HL-60/S4 treated with phorbol 12-myristate 13-acetate at 8.2 ng/mL for 4 days and 3 days (cell line): ENCODE results near the gene FNTB.

ENCODE experiments used
- in situ Hi-C: fragments of 300-500 bp; cut with MboI; formaldehyde crosslinking; loops from 2 replicates; pipeline ENCODE4 v1.15.0; 2022; ENCODE audit warnings: low sequenced_read_pairs

The FNTB gene

GRCh38 chr14:64952598-64953309 lies 33.9 kb upstream of the FNTB start:
- in situ Hi-C loops: no loop called here

- in situ Hi-C loops: no loop called here
Measured at GRCh38 chr14:64953310-64953654, 33.4 kb upstream of the FNTB start.

GRCh38 chr14:64953661-64954060 lies 33.0 kb upstream of the FNTB start:
- in situ Hi-C loops: no loop called here

GRCh38 chr14:64954491-64955240 lies 32.0 kb upstream of the FNTB start:
- in situ Hi-C loops: no loop called here

DNA sequence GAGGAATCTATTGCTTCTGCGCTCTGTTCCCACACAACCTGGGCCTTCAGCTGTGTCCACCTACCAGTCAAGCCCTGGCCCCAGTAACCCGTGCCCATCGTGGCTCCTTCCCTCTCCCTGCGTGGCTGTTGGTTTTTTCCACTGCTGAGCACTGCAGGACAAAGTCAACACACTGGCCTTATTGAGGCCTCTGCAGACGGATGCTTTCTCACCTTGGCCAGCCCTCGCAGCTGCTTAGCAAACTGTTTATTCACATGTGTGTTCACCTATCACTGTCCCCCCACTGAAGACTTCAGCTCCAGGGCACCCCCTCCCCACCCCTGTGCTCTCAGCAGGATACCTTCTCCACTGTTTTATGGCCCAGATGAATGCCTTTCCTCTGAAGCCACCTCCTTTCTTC lies 31.4 kb upstream of the FNTB start:
- in situ Hi-C loops: no loop called here

GRCh38 chr14:64956697-64957406 lies 29.8 kb upstream of the FNTB start:
- in situ Hi-C loops: no loop called here

- in situ Hi-C loops: no loop called here
Measured at GRCh38 chr14:64958201-64958600, 28.5 kb upstream of the FNTB start.

DNA sequence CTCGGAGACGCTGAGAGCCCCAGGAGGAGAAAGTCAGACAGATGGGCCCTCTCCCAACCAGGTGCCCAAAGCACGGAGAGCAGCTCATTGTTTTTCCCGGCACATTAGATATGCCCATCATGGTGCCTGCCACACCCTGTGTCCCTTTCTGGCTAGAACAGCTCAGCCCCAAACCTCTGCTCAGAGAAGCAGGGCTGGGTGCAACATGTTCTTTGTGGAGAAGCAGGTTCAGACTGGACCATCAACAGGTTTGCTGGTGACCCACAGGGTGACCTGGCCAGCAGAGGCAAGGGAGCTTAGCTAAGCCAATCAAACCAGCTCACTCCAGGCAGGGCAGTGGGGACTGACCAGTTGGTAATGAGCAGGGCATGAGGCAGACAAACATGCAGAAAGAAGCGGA lies 28.0 kb upstream of the FNTB start:
- in situ Hi-C loops: no loop called here

GRCh38 chr14:64960762-64961276 lies 25.9 kb upstream of the FNTB start:
- in situ Hi-C loops: no loop called here

GRCh38 chr14:64963611-64964010 lies 23.1 kb upstream of the FNTB start:
- in situ Hi-C loops: no loop called here

- in situ Hi-C loops: no loop called here
Measured at GRCh38 chr14:64965356-64966000, 21.2 kb upstream of the FNTB start.

GRCh38 chr14:64966976-64967375 lies 19.7 kb upstream of the FNTB start:
- in situ Hi-C loops: no loop called here

- in situ Hi-C loops: no loop called here
Measured at GRCh38 chr14:64968167-64968566, 18.5 kb upstream of the FNTB start.

- in situ Hi-C loops: no loop called here
Measured at GRCh38 chr14:64968651-64969050, 18.0 kb upstream of the FNTB start.

DNA sequence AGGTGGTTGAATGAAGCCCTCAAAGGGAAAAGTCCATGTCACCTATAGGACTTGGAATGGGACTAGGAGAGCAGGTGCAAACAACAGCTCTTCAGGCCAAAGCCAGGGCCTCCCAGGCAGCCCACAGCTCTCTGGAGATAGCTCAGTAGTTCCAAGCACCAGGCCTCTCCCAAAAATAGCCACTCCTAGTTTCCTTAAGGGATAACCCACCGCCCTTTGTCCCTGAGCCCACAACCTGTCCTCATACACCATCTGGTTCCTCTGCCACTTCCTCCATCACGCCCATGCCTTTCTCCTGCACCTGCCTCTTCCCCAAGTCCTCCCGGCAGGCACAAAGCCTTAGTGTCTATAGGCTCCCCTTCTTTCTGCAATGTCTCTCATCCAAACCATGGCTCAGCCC lies 16.7 kb upstream of the FNTB start:
- in situ Hi-C loops: no loop called here

DNA sequence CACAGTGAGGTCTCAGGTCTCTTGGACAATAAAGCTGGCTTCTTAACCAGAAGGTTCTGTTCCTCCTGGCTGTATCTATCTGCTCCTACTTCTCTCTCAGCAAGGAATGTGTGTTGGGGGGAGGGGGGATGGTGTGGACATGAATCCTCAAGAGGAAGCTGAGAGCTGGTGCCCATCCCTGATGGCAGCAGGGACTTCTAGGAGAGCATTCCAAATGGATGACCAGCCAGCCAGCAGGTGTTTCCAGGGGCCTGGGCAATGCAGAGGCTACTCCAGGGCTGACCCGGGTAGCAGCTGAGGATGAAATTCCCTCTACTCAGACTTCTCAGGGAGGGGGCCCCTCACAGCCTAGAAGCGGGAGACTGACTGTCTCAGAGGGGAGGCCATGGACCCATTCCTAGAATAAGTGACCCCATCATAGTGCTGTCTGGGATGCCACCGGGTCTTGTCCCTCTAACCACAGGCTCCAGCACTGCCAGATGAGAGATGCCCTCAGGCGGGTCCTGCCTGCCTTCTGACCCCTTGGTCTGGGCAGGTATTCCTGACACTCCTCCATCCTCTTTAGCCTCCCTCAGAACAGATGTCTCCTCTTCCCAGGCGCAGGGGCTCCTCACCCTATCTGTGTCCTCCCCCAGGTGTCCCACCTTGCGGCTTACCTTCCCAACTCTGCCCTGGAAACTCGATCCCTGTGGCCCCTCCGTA lies 15.8 kb upstream of the FNTB start:
- in situ Hi-C loops: no loop called here

DNA sequence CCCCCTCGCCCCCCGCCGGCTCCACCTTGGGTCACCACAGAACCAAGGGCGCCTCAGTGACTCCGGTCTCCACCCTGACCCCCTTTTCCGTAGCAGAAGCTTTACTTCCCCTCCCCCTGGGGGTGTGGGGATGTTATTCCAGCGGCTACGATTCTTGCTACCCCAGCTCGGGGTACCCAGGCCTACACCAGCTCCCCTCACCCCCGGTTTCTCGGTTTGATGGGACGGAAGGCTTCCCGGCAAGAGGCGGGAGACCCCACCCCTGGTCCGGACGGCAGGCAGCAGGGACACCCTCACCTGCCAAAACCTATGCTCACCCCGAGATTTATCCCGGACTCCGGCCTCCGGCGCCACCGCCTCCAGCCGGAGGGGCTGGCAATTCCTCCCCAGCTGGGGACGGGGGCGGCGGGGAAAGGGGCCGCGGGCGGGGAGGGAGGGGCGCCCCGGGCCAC lies 15.2 kb upstream of the FNTB start:
- in situ Hi-C loops: no loop called here

DNA sequence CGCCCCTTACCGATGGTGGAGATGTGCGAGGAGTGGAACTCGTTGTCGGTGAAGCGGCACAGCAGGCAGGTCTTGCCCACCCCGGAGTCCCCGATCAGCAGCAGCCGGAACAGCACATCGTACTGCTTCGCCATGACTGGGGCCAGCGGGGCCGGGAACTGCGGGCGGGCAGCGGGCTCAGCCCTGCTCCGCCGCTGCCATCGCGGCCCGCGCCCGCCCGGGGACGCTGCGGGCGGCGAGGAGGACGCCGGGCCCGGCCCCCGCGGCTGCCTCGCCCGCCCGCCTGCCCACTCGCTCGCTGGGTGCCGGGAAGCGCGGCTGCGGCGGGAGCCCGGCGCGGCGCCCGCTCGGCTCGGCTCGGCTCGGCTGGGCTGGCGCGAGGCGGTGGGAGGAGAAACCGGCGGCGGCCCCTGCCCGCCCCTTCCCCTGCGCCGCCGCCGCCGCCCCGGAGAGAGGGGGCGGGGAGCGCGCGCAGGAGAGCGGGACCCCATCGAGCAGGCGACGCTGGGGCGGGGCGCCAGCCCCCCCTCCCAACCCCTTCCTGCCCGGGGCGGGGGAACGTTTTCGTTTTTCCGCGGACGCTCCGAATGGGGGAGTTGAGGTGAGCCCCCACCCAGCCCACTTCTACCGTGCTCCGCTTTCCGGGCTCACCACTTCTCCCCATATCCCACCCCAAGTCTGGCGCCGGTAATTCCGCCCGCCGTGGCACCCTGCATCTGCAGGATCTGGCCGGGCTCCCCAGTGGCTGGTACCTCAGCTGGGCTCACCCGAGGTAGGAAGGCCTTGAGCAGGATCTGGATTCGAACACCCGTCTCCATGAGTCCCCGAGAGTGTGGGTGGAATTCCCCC lies 14.5 kb upstream of the FNTB start, which contains the start of gene RAB15:
RAB15 (minus strand) TSS at position 394 of the 849 bp plus-strand sequence; CDS start at position 134, 260 bp downstream.
- in situ Hi-C loops: no loop called here

DNA sequence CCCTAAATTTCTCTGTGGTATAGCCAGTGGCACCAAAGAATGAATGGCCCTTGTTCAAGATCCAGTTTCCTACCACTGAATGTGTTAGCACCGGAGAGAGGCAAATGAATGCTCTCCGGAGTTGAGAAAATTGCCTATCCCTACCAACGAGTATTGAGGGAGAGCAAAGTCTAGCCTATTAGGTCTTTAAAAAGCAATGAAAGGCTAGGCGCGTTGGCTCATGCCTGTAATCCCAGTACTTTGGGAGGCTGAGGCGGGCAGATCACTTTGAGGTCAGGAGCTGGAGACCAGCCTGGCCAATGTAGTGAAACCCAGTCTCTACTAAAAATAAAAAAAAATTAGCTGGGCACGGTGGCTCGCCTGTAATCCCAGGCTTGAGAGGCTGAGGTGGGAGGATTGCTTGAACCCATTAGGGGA lies 13.7 kb upstream of the FNTB start:
- in situ Hi-C loops: no loop called here

DNA sequence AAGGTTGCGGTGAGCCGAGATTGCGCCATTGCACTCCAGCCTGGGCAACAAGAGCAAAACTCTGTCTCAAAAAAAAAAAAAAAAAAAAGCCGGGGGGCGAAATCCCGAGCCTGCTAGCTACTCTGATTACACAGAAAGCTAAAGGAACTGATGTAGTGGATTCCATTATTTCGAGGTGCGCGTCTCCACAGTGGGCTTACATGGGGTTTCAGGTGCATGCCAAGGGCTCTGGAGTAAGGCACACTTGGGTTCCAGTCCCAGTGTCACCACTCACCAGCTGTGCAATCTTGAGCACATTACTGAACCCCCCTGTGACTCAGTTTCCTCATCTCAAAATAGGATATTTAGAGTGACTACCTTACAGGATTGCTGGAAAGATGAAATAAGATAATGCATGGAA lies 12.9 kb upstream of the FNTB start:
- in situ Hi-C loops: no loop called here
